ENCODE results near the gene SGK1.
"Not testable (repeated sequence)": the region's sequence is repeated elsewhere in the genome, so short reads cannot be mapped to it uniquely, and the experiment has no call there.

The SGK1 gene

GRCh38 chr6:134328792-134329191, 10.9 kb upstream of the SGK1 start:
- DNase-seq (ENCODE audit: low read depth in 3 of 3, low spot score in 1 of 3), result no peak

- DNase-seq (ENCODE audit: low read depth in 3 of 3, low spot score in 1 of 3), result no peak
Observed at GRCh38 chr6:134328138-134328537, 10.2 kb upstream of the SGK1 start.

GRCh38 chr6:134326192-134326591, 8.3 kb upstream of the SGK1 start:
- not testable (repeated sequence) for DNase-seq (ENCODE audit: low read depth in 3 of 3, low spot score in 1 of 3)

GRCh38 chr6:134324766-134325165, 6.9 kb upstream of the SGK1 start:
- no peak for DNase-seq (ENCODE audit: low read depth in 3 of 3, low spot score in 1 of 3)

GRCh38 chr6:134324141-134324540, 6.2 kb upstream of the SGK1 start:
- no peak for DNase-seq (ENCODE audit: low read depth in 3 of 3, low spot score in 1 of 3)

- no peak for DNase-seq (ENCODE audit: low read depth in 3 of 3, low spot score in 1 of 3)
Observed at GRCh38 chr6:134323698-134324097, 5.8 kb upstream of the SGK1 start.

GRCh38 chr6:134323294-134323693, 5.4 kb upstream of the SGK1 start:
- no peak for DNase-seq (ENCODE audit: low read depth in 3 of 3, low spot score in 1 of 3)

GRCh38 chr6:134322216-134322615, 4.3 kb upstream of the SGK1 start:
- no peak for DNase-seq (ENCODE audit: low read depth in 3 of 3, low spot score in 1 of 3)

- DNase-seq (ENCODE audit: low read depth in 3 of 3, low spot score in 1 of 3), result no peak
Observed at GRCh38 chr6:134321246-134321645, 3.3 kb upstream of the SGK1 start.

- not testable (repeated sequence) for DNase-seq (ENCODE audit: low read depth in 3 of 3, low spot score in 1 of 3)
Observed at GRCh38 chr6:134319686-134320085, 1.8 kb upstream of the SGK1 start.

GRCh38 chr6:134318974-134319281, 1.0 kb upstream of the SGK1 start:
- DNase-seq (ENCODE audit: low read depth in 3 of 3, low spot score in 1 of 3), result no peak

GRCh38 chr6:134318236-134318973, 493 bp upstream of the SGK1 start:
- DNase-seq (ENCODE audit: low read depth in 3 of 3, low spot score in 1 of 3), result no peak

- no peak for DNase-seq (ENCODE audit: low read depth in 3 of 3, low spot score in 1 of 3)
Observed at GRCh38 chr6:134316733-134317431, 1.0 kb downstream of the SGK1 start.

- DNase-seq (ENCODE audit: low read depth in 3 of 3, low spot score in 1 of 3), result no peak
Observed at GRCh38 chr6:134315974-134316441, 1.9 kb downstream of the SGK1 start.

- DNase-seq (ENCODE audit: low read depth in 3 of 3, low spot score in 1 of 3), result no peak
Observed at GRCh38 chr6:134315189-134315588, 2.7 kb downstream of the SGK1 start.

- DNase-seq (ENCODE audit: low read depth in 3 of 3, low spot score in 1 of 3), result no peak
Observed at GRCh38 chr6:134314006-134314821, 3.7 kb downstream of the SGK1 start.

- no peak for DNase-seq (ENCODE audit: low read depth in 3 of 3, low spot score in 1 of 3)
Observed at GRCh38 chr6:134312038-134312660, 5.8 kb downstream of the SGK1 start.

GRCh38 chr6:134310817-134311216, 7.1 kb downstream of the SGK1 start:
- DNase-seq (ENCODE audit: low read depth in 3 of 3, low spot score in 1 of 3), result no peak

- DNase-seq (ENCODE audit: low read depth in 3 of 3, low spot score in 1 of 3), result no peak
Observed at GRCh38 chr6:134309983-134310605, 7.8 kb downstream of the SGK1 start.

GRCh38 chr6:134309227-134309626, 8.7 kb downstream of the SGK1 start:
- DNase-seq (ENCODE audit: low read depth in 3 of 3, low spot score in 1 of 3), result no peak

GRCh38 chr6:134308800-134309199, 9.1 kb downstream of the SGK1 start:
- no peak for DNase-seq (ENCODE audit: low read depth in 3 of 3, low spot score in 1 of 3)

Data from stimulated activated CD4-positive, alpha-beta T cell treated with anti-CD3 and anti-CD28 coated beads, TNF-alpha, amount 100 ng/mL, for 1 hour (primary cell).